Suprapubic skin (tissue), 3 donors: ENCODE results near the gene WAC.
"Not testable (repeated sequence)": the region's sequence is repeated elsewhere in the genome, so short reads cannot be mapped to it uniquely, and the experiment has no call there.

Experiments used
- POLR2A ChIP-seq, 2 donors: fragments of 450-650 bp; IDR thresholded peaks; one replicate each; pipeline ENCODE4 v1.6.1; 2017; ENCODE audit warnings: antibody characterized with exemption in 2 of 2, mild to moderate bottlenecking in 2 of 2, moderate library complexity in 2 of 2
- TF ChIP-seq, protein P1 (sequence below), 2 donors: fragments of 200-600 bp in 1 of 2; fragments of 450-650 bp in 1 of 2; sonication (generic) in 1 of 2; IDR thresholded peaks; one replicate each; pipeline ENCODE4 v1.5.1; 2016 to 2019; ENCODE audit warnings: antibody characterized with exemption in 2 of 2, mild to moderate bottlenecking in 1 of 2, moderate library complexity in 1 of 2

GRCh38 chr10:28609636-28610035 lies 76.7 kb downstream of the WAC start:
- not testable (repeated sequence) for TF ChIP-seq POLR2A (IDR thresholded peaks at IDR 0.05)
- TF ChIP-seq, protein P1, sequence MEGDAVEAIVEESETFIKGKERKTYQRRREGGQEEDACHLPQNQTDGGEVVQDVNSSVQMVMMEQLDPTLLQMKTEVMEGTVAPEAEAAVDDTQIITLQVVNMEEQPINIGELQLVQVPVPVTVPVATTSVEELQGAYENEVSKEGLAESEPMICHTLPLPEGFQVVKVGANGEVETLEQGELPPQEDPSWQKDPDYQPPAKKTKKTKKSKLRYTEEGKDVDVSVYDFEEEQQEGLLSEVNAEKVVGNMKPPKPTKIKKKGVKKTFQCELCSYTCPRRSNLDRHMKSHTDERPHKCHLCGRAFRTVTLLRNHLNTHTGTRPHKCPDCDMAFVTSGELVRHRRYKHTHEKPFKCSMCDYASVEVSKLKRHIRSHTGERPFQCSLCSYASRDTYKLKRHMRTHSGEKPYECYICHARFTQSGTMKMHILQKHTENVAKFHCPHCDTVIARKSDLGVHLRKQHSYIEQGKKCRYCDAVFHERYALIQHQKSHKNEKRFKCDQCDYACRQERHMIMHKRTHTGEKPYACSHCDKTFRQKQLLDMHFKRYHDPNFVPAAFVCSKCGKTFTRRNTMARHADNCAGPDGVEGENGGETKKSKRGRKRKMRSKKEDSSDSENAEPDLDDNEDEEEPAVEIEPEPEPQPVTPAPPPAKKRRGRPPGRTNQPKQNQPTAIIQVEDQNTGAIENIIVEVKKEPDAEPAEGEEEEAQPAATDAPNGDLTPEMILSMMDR (IDR thresholded peaks at IDR 0.05) = not testable (repeated sequence)
